AG08396 (cell line): ENCODE data around the gene BDNF.

Experiments used
- DNase-seq: peaks from one replicate; pipeline ENCODE4 v3.0.0; 2012; ENCODE audit warnings: low spot score, mixed read lengths

Gene BDNF

GRCh38 chr11:27625347-27625912, 74.8 kb downstream of the BDNF start:
- no peak for DNase-seq

GRCh38 chr11:27623945-27624523, 76.2 kb downstream of the BDNF start:
- DNase-seq: no peak

GRCh38 chr11:27622541-27623300, 77.5 kb downstream of the BDNF start:
- DNase-seq: no peak

- DNase-seq: no peak
Observed at GRCh38 chr11:27621405-27622161, 78.7 kb downstream of the BDNF start.

DNA sequence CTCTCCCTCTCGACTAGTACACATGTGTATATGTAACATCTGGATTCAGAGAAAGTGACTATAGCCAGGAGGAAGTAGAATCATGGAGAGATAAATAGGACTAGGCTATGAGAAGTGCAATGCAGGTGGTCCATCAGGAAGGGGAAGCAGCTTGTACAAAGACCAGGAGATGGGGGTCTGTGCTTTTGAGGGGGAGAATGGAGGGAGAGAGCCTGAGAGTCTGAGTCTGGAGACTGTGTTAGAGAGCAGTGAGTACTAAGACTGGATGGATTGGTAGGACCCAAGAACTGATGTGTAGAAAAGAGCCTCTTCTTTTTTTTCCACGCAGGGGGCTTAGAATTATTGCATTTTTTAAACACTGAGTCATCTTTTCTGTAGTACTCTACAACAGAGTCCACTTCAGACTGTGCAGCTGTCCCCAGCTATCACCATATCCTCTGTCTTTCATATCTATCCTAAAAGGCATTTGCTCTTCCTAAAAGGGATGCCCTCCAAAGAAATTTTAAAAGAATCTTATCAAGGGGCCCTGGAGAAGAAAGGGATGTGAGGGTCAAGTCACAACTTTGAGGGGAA, 80.4 kb downstream of the BDNF start:
- no peak for DNase-seq

DNA sequence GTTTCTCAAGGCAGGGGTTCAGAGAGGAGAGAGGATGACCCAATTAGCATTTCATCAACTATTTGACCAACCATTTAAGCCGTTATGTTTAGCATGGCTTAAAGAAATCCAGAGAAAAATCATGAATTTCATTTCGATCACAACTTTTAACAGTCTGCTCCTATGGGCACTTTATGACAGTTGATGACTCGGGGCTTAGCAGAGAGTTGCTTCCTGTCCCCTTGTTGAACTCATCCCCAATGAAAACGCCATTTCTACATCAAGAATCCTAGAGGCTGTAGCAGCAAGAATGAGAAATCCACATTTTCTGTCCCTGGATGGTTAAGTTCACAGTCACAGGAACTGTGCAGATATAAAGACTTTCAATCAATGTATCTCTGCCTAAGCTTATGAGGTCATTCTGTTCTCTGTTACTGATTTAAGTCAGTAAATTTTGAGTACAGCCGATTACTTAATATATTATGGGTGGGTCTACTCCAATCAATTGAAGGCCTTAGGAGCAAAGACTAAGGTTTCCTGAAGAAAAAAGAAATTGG, 81.1 kb downstream of the BDNF start:
- no peak for DNase-seq

DNA sequence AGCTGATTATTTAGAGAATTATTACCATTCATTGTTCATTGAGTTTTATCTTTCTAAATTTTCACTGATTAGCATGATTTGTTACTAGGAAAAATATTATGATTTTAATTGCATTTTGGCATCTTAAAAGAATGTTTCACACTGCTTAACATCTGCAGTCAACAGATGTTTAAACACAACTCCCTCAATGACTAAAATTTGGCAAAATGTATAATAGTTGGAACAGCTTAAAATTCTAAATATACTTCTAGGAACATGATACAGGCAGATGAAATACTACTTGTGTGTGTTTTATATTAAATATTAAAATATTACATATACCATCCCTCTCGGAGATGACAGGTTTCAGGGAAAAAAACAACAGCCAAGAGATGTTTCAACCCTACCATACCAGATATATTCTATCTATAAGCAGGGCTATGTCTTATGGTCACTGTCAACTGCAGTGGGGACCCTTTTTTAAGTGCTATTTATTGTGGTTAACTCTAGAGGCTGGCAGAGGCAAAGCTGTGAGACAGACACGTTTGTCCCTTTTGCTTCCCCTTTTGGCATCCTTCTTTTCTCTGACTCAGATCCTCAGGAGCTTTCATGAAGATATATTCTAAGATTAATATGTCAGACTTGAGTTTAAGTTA, 81.9 kb downstream of the BDNF start:
- no peak for DNase-seq

GRCh38 chr11:27616711-27617110, 83.5 kb downstream of the BDNF start:
- DNase-seq: no peak

DNA sequence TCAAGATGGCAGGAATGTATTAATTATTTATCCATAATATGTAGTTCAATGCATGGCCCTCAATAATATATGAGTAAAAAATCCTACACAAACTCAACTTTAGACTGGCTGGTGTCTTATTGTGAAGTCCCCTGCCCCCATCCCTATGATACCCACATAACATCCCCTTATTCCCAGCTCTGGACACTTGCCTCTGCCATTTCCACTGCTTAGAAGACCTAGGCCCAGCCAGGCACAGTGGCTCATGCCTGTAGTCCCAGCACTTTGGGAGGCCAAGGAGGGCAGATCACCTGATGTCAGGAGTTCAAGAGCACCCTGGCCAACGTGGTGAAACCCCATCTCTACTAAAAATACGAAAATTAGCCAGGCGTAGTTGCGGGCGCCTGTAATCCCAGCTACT, 84.4 kb downstream of the BDNF start:
- DNase-seq: no peak

- DNase-seq: no peak
Observed at GRCh38 chr11:27614092-27614491, 86.2 kb downstream of the BDNF start.

- no peak for DNase-seq
Observed at GRCh38 chr11:27612932-27613880, 87.0 kb downstream of the BDNF start.

GRCh38 chr11:27611947-27612455, 88.3 kb downstream of the BDNF start:
- DNase-seq: no peak

DNA sequence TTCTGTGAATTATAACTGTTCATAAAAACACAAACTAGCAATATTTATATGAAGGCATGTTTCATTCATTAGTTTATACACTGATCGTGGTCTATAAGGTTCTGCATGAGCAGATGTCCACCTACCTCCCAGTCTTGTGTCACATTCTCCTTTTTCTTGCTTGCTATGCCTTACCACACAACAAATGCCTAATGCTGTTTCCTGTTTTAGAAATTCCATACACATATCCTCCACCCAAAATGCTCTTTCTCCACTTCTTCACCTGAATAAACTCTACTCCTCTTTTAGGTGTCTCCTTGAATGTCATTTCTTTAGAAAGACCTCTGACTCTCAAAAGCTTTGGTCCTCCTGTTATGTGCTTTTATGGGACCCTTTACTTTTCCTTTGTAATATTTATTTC, 88.9 kb downstream of the BDNF start:
- no peak for DNase-seq

GRCh38 chr11:27610946-27611345, 89.3 kb downstream of the BDNF start:
- DNase-seq: no peak

DNA sequence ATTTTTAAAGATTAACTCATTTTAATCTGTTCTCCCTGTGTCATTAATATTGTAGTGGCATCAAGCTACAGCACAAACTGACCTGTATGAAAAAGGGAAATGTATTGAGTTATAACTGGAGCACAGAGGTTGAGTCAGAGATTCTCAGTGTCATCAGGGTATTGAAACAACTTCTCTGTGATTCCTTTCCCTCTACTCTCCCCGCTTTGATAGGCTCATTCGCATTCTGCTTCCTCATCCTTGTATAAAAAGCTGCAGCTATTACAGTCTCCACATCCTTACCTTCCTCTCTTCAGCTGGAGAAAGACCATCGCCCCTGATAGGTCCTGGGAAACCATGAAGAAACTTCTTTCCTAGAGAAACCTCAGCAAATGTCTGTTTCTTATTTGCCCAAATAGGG, 90.0 kb downstream of the BDNF start:
- DNase-seq: no peak

DNA sequence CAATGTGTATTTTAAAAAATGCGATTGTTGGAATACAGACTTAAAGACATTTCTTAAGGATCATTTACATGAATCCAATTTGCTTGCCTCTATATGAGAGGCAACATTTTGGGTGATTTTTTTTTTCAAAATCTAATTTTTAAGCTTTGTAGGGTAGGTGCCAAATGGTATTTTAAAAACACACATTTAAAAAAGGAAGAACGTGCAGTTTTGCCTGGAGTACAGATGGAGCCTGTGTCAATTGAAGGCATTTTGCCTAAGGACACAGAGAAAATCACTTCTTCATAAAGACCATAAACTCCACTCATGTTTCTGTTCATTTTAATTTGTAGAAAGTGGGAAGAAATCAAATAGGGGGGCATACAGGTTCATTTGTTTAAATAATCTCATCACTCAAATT, 91.3 kb downstream of the BDNF start:
- no peak for DNase-seq

GRCh38 chr11:27605422-27605821, 94.8 kb downstream of the BDNF start:
- no peak for DNase-seq
